Measurements from ENCODE around the gene KIF14.

Gene KIF14, protein sequence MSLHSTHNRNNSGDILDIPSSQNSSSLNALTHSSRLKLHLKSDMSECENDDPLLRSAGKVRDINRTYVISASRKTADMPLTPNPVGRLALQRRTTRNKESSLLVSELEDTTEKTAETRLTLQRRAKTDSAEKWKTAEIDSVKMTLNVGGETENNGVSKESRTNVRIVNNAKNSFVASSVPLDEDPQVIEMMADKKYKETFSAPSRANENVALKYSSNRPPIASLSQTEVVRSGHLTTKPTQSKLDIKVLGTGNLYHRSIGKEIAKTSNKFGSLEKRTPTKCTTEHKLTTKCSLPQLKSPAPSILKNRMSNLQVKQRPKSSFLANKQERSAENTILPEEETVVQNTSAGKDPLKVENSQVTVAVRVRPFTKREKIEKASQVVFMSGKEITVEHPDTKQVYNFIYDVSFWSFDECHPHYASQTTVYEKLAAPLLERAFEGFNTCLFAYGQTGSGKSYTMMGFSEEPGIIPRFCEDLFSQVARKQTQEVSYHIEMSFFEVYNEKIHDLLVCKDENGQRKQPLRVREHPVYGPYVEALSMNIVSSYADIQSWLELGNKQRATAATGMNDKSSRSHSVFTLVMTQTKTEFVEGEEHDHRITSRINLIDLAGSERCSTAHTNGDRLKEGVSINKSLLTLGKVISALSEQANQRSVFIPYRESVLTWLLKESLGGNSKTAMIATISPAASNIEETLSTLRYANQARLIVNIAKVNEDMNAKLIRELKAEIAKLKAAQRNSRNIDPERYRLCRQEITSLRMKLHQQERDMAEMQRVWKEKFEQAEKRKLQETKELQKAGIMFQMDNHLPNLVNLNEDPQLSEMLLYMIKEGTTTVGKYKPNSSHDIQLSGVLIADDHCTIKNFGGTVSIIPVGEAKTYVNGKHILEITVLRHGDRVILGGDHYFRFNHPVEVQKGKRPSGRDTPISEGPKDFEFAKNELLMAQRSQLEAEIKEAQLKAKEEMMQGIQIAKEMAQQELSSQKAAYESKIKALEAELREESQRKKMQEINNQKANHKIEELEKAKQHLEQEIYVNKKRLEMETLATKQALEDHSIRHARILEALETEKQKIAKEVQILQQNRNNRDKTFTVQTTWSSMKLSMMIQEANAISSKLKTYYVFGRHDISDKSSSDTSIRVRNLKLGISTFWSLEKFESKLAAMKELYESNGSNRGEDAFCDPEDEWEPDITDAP (N-terminal part only)

DNA sequence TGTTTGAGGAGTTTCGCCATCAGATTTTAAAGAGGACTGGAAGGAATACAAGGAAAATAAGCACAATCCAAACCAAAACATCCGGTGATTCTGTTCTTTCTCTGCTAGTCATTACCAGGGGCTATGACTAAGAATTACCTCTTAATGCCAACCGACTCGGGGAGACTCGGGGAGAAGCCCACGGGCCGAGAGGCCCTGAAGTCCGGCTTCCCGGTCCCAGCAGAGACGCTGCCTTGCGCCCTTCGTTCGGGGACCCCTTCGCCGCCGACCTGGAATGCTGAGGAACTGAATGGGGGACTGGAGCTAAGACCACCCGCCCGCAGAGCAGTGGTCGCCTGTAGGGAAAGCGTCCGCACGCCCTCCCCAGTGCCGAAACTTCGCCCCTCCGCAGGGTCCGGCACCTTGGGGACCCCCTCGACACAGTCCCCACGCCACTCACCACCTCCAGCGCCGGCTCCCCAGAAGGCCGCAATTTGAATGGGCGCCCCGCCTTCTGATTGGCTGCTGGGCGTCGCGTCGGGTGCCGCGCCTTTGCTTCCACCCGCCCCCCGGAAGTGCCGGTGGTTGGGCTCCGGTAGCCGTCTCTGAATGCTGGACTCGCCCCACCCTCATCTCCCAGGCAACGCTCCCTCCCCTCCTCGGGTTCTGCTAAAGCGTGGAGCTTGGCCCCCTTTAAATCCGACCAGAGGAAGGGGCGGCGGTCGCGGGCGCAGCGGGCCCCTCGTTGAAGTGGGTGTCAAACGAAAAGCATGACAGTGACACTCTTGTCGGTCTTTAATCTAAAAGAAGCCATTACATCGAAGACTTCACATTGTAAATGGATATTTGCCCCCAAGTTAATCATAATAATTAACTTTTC, at the start of gene KIF14:
Gene KIF14, minus strand, starts transcription at position 479 of the 859 bp plus-strand sequence. CDS start 2,028 bp downstream, outside the sequence.
- peak; percentile 60 for DNase-seq

DNA sequence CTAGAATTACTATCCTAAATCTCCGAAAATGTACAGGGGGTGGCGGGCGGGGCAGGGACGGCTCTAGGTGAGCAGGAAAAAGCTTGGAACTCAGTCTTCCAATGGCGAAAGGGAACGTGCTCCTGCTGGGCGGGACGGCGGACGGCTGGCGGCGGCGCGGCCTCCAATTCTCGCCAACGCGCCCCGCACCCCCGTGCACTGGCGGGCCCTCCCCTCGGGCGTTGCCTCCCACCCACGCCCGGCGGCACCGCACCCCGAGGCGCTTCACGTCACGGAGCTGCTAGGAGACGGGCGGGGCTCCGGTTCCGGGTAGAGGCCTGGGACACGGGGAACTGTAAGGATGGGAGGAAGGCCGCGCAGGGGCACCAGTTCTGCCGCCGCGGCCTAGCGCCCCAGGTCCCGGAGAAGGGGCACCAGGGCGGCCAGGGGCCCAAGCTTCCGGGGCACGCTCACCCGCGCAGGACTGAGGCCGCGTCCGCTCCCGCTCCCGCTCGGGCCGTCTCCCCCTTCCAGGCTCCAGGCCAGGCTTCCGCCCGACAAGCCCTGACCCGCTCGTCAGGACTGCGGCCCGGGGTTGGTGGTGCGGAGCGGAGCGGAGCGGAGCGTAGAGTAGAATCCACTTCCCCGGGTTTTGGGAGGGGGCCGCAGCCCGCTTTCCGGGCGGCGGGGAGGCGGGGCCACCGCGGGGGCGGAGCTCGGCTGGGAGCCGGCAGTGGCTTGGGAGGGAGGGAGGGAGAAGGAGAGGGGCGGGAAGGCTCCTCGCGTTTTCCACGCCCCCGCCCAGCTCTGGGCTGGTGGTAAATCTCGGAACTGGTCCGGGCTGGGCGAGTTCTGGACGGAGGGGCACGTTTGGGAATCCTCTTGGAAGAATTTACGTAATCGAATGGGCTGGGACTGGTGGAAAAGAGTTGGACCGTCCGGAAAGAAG, 49.0 kb upstream of the KIF14 start, which contains the start of gene DDX59:
Gene DDX59, minus strand, starts transcription at position 594 of the 928 bp plus-strand sequence. CDS start 3,167 bp downstream, outside the sequence.
- DNase-seq = peak; percentile 40

DNA sequence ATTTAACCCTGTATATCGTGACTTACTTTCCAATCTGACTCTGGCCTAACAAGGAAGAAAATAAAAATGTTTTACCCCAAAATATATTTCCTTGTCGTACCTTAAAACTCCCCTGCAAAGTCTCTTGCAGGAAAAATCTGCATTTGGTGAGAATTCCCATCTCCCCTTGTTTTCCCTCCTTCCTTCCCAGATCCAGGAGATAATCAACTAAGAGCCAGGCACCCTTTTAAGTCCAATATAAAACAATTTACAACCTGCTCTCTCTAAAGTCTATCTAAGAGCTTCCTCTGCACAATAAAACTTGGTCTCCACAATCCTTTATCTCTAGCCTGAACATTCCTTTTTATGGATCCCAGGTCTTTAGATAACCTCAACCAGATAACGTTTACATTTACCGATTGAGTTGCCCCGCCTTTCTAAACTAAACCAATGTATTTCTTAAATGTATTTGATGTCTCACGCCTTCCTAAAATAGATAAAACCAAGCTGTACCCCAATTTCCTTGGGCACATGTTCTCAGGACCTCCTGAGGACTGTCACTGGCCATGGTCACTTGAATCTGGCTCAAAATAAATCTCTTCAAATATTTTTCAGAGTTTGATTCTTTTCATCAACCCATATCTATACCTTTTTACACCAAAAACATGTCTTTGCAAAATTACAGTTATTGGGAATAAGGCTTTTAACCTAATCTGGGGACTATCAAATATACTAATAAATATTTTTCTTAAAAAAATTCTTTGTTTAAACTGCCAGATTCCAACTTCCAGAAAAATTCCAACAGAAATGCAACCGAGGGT, 48.2 kb upstream of the KIF14 start:
- DNase-seq = no peak

DNA sequence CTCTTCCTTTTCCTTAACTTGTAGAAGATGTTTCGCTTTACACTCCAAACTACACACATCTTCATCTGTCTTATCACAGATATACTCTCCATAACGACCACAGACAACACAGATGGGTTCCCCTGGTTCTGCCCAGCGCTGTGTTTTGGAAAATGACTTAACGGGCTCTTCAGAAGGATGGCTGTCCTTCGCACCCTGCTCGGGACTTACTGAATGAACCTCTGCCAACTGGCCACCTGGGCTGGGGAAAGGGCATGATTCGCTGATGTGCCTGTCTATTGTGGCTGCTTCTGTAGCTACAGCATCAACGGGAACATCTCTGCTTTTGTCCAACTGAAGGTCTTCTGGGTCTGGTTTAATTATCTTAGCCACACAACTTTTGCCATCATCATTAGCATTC, 45.8 kb upstream of the KIF14 start:
- DNase-seq = no peak

DNA sequence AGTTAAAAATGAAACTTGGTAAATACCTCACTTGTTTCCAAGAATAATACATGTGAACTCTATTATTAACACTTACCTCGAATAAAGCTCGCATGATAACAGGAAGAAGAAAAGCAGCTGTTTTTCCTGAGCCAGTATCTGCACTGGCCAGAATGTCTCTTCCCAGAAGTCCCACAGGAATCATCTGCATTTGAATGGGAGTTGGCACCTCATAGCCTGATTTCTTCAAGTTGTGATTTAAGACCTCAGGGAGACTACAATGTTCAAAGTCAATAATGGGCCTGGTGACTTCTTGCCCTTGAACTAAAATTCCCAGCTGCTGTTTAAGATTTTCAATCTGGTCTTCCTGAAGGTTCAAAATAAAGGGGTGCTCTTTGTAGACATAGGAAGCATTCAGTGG, 45.3 kb upstream of the KIF14 start:
- no peak for DNase-seq

DNA sequence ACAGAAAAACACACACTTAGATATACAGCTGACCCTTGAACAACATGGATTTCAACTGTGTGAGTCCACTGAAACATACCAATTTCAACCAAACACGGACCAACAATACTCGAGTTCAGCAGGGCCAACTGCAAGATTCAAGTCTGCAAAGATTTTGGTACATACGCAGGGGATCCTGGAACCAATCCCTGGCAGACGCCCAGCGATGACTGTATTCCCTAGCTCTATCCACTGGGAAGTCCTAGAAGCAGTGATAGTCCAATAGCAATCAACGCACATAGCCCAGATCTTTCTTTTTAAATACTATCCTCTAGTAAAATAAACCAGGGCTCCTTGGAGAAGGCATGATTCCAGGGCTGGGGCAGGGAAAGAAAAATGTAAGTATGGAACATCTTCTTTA, 40.2 kb upstream of the KIF14 start:
- DNase-seq = no peak

DNA sequence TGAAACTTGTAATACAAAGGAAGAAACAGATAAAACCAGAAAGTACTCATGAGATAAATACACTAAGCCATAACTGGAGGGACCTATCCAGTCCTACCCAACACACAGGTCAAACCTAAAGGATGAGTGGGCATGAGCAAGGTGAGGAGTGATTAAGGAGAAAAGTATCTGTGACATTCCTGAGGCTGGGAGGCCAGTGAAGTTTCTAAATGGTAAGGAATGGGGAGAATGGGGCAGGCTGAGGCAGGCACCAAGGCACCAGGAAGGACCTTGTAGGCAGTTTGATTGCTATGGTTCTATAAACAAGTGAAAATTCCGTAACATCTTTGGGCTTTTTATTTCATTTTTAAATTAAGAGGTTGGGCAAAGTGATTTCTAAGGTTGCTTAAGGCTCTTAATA, 38.7 kb upstream of the KIF14 start:
- no peak for DNase-seq

DNA sequence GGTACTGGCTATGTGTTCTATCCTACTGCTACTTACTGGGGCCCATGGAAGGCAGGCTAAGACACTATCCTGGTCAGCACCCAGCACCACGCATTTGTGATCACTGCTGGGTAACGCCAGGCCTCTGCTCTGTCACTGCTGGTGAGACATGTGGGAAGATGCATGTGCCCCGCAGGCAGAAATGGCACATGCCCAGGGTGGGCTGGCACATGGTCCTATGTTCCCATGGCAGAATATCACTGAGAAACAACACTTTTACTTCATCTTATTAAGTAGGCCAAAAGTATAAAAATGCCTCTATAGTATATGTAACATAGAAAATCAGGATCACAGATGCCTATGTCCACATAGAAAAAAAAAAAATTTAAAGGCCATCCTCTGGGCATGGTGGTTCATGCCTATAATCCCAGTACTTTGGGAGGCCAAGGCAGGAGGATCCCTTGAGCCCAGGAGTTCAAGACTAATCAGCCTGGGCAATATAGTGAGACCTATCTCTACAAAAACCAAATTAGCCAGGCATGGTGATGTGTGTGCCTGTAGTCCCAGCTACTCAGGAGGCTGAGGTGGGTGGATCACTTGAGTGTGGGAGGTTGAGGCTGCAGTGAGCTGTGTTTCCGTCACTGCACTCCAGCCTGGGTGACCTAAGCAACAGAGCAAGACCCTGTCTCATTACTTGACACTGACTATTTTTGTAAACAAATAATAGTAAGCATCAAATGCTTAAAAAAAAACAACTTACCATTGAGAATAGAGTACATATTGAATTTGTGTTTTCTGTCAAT, 37.7 kb upstream of the KIF14 start:
- no peak for DNase-seq

DNA sequence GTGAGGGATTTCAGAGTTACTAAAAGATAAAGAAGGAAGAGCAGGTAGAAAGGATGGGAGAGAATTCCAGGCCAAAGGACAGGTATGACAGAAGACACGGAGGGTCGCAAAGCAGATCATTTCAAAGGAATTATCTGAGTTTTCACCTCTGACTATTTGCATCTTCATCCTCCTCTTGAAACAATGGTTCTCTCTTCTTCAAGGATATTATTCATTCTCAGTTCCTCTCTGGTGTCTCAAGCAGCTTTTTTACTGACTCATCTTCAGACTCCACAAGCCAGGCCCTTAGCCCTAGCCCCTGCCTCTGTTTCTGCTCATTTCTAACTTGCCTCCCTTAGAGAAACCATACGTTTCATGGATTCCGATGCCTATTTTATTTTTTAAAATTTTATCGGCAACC, 34.1 kb upstream of the KIF14 start:
- no peak for DNase-seq

DNA sequence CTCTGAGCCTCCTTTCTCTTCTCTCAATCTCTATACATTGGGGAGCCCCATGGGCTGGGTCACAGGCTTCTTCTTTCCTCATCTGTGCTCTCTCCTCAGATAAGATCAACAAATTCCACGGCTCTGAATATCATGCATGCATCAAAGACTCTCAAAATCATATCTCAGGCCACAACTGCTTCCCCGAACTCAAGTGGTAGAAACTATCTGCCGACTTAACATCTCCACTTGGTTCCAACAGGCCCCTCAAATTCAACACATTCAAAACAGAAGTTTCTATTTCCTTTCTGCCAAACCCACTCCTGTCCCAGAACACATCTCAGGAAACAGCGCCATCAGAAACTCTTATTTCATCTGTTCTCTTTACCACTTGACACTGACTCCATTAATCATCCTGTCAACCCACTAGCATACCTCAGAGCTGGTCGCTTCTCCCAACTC, 32.5 kb upstream of the KIF14 start:
- DNase-seq = no peak

DNA sequence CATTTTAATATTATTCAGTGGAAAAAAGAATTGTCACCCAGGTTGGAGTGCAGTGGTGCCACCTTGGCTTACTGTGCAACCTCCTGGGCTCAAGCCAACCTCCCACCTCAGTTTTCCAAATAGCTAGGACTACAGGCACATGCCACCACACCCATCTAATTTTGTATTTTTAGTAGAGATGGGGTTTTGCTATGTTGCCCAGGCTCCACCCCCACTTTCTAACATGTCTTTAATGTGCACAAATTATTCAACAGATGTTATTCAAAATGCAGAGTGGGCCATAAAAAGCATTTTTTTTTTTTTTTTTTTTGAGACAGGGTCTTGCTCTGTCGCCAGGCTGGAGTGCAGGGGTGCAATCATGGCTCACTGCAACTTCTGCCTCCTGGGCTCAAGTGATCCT, 31.8 kb upstream of the KIF14 start:
- DNase-seq = no peak

DNA sequence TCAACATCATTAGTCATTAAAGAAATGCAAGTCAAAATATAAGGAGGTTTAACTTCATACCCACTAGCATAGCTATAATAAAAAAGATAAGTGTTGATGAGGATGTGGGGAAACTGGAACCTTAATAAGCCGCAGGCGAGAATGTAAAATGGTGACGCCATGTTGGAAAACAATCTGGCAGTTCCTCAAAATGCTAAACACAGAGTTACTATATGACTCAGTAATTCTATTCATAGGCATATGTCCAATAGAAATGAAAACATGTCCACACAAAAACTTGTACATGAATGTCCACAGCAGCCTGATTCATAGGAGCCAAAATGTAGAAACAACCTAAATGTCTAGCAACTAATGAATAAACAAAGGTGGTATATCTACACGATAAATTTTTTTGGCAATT, 26.0 kb upstream of the KIF14 start:
- no peak for DNase-seq

DNA sequence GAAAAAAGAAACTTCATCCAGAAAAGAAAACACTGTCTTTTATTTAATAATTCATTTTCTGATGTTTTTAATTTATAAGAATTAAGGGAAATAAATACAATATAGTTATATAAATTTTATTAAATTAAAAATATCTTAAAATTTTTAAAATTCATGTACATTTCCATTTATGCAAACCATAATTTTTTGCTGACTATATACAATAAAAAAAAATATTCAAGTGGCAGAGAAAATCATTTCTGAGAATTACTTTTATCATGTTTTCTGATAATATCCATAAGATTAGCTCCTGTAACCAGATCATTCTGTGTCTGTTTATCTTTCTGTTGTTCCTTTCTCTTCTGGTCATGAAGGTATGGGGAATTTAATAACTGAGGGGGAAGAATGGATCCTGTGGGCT, 23.5 kb upstream of the KIF14 start:
- DNase-seq = no peak

DNA sequence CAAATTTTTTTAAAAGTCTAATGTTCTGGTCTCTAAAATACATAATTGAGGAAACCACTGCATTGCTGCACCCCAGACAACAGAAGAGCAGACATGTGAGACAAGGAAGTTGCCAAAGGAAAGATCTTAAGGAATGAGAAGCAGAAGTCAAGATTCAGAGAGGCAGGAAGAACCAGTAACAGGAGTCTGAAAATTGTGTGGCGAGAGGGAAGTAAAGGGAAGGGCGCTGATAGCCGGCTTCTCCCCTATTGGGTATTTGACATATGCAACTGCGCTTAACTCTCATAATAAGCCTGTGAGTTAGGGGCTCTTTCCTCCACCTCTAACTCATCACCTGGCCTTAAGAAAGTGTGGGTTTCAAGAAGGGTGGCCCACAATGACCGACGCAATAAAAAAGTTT, 21.9 kb upstream of the KIF14 start:
- DNase-seq = no peak

DNA sequence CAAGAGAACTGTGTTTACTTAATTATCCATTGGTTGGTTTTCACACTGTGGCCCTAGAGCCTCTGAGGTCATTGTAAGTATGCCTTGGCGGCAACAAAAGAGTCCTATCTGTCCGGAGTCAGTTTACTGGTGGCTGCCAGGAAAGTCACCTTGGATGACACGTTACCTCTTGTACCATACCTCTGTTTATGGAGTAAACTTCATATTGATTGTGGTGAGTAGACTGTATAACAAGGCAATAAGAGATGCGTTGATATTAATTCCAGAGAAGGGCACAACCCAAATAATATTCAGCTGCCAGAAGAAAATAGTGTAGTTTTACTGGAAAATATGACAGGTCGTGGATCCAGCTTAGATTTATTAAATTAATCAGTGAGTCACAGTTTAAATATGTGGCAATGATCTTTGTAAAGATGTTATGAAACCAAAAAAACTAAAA, 20.4 kb upstream of the KIF14 start:
- no peak for DNase-seq

DNA sequence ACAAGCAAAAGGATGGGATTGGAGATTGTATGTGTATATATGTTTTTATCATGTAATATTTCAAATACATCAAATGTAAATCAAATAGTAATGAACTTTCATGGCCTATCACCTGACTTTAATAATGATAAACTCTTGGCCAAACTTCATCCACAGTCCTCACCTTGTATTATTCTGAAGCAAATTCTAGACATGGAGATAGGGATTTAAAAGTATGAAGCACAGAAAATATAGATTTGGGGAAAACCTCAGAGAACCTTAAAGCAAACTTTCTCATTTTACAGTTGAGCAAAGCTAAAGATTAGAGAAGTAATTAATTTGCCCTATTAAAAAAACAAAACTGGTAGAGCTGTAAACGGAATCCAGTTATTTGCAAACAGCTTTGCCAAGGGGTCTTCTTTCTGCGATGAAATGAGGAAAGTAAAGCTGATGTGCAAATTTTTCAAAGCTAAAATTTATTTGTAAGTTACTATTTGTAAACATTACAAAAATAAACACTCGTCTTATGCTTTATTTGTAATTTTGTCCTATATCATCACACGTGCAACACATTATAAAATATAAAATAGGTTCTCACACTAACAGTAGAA, 19.9 kb upstream of the KIF14 start:
- no peak for DNase-seq

DNA sequence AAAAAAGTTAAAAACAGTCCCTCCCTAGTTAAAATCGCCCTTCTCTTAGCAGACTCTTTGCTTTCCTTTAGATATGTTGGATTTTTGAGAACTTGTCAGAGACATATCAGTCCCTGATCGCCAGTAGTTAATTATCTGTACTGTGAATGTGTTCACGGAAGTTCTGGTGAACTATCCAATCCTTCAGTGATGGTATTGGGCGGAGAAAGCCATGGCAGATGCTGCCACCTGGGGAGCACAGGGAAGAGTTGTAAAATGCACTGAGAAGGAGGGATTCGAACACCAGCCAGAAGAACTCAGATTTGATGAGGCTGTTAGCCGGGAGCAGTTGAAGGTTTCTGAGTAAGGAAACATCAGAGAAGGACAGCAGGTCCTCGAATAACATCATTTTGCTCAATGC, 17.5 kb upstream of the KIF14 start:
- DNase-seq = no peak

DNA sequence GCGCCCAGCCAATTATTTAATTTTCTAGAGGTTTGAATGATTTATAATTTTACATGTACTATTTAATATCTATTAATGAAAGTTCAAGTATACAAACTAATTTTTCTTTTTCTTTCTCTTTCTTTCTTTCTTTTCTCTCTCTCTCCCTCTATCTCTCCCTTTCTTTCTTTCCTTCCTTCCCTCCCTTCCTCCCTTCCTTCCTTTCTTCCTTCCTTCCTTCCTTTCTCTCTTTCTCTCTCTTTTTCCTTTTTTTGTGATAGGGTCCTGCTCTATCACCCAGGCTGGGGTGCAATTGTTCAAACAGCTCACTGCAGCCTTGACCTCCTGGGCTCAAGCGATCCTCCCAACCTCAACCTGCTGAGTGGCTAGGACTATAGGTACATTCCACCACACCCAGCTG, 16.1 kb upstream of the KIF14 start:
- DNase-seq = no peak

Measured in NCI-H187 treated with DMSO at 0.1 percent for 48 hours (cell line).